IMR-90 (cell line): ENCODE data around the gene DIPK1B.

ENCODE experiments used
- BHLHE40 ChIP-seq: fragments of 150-350 bp; IDR thresholded peaks from 2 replicates; pipeline ENCODE4 v1.6.1; 2016; ENCODE audit warnings: mild to moderate bottlenecking, low read depth, low read length
- CEBPB ChIP-seq: IDR thresholded peaks from 2 replicates; pipeline ENCODE4 v1.6.1; 2012; ENCODE audit warnings: low read depth, low read length, improper control_type of control experiment
- FOS ChIP-seq: fragments of 150-350 bp; IDR thresholded peaks from 2 replicates; pipeline ENCODE4 v1.6.1; 2016; ENCODE audit warnings: low read depth, low read length
- MAFK ChIP-seq: IDR thresholded peaks from 2 replicates; pipeline ENCODE4 v1.6.1; 2012; ENCODE audit warnings: low read depth, low read length, improper control_type of control experiment
- MAZ ChIP-seq: IDR thresholded peaks from 2 replicates; pipeline ENCODE4 v1.6.1; 2012; ENCODE audit warnings: low read depth, mild to moderate bottlenecking, low read length, improper control_type of control experiment, moderate library complexity, borderline replicate concordance
- MXI1 ChIP-seq: IDR thresholded peaks from 2 replicates; pipeline ENCODE4 v1.6.1; 2012; ENCODE audit warnings: low read depth, mild to moderate bottlenecking, low read length, moderate library complexity, borderline replicate concordance
- POLR2A ChIP-seq: IDR thresholded peaks from 2 replicates; pipeline ENCODE4 v1.6.1; 2012; ENCODE audit warnings: mild to moderate bottlenecking, low read depth, low read length
- RAD21 ChIP-seq: IDR thresholded peaks from 2 replicates; pipeline ENCODE4 v1.6.1; 2012; ENCODE audit warnings: low read length, improper control_type of control experiment
- RCOR1 ChIP-seq: IDR thresholded peaks from 2 replicates; pipeline ENCODE4 v1.6.1; 2012; ENCODE audit warnings: mild to moderate bottlenecking, low read length, improper control_type of control experiment; ENCODE audit not compliant: insufficient replicate concordance
- SMC3 ChIP-seq: fragments of 150-350 bp; IDR thresholded peaks from 2 replicates; pipeline ENCODE4 v1.6.1; 2016; ENCODE audit warnings: low read depth, mild to moderate bottlenecking, antibody characterized with exemption, low read length, moderate library complexity
- TF ChIP-seq, protein P1 (sequence below): conservative IDR thresholded peaks from 2 replicates; pipeline ENCODE4 v1.5.1; 2012; ENCODE audit warnings: mild to moderate bottlenecking, low read depth, low read length, improper control_type of control experiment
- TF ChIP-seq, protein P2 (sequence below): fragments of 150-350 bp; IDR thresholded peaks from 2 replicates; pipeline ENCODE4 v1.6.1; 2017; ENCODE audit warnings: mild to moderate bottlenecking, antibody characterized with exemption, low read length, low read depth
- TF ChIP-seq, protein P3 (sequence below): fragments of 150-350 bp; IDR thresholded peaks from 2 replicates; pipeline ENCODE4 v1.6.1; 2016; ENCODE audit warnings: low read depth, mild to moderate bottlenecking, low read length, moderate library complexity, borderline replicate concordance

DNA sequence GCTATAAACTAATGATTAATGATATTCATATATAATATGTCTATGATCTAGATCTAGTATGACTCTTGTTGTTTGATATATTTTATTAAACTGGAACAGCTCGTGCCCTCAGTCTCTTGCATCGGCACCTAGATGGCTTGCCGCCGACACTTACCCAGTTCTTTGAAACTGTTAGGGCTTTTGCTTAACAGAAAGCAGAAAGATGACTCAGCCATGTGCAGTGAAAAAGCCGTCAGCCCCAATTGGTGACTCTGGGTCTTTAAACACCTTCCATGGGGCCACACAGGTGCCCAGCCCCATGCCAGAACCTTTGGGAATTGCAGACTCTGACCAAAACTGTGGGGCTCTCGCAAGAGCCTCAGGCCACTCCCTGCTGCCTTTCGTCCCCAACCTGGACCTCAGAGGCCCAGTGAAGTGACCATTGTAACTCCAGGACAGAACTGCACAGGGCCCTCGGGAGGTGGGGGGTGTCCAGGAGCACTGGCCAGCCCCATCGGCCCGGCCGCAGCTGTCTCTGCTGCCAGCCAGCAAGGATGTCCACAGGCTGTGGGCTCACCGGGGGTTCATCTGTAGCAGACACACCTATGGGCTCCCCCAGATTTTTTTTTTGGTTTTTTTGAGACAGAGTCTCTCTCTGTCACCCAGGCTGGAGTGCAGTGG lies 22.6 kb downstream of the DIPK1B start:
- no peak for TF ChIP-seq RAD21
- TF ChIP-seq, protein P1, sequence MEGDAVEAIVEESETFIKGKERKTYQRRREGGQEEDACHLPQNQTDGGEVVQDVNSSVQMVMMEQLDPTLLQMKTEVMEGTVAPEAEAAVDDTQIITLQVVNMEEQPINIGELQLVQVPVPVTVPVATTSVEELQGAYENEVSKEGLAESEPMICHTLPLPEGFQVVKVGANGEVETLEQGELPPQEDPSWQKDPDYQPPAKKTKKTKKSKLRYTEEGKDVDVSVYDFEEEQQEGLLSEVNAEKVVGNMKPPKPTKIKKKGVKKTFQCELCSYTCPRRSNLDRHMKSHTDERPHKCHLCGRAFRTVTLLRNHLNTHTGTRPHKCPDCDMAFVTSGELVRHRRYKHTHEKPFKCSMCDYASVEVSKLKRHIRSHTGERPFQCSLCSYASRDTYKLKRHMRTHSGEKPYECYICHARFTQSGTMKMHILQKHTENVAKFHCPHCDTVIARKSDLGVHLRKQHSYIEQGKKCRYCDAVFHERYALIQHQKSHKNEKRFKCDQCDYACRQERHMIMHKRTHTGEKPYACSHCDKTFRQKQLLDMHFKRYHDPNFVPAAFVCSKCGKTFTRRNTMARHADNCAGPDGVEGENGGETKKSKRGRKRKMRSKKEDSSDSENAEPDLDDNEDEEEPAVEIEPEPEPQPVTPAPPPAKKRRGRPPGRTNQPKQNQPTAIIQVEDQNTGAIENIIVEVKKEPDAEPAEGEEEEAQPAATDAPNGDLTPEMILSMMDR, result no peak
- no peak for TF ChIP-seq CEBPB
- no peak for TF ChIP-seq RCOR1
- no peak for TF ChIP-seq BHLHE40
- TF ChIP-seq, protein P2, sequence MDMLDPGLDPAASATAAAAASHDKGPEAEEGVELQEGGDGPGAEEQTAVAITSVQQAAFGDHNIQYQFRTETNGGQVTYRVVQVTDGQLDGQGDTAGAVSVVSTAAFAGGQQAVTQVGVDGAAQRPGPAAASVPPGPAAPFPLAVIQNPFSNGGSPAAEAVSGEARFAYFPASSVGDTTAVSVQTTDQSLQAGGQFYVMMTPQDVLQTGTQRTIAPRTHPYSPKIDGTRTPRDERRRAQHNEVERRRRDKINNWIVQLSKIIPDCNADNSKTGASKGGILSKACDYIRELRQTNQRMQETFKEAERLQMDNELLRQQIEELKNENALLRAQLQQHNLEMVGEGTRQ, result no peak
- TF ChIP-seq POLR2A, result no peak
- TF ChIP-seq, protein P3, sequence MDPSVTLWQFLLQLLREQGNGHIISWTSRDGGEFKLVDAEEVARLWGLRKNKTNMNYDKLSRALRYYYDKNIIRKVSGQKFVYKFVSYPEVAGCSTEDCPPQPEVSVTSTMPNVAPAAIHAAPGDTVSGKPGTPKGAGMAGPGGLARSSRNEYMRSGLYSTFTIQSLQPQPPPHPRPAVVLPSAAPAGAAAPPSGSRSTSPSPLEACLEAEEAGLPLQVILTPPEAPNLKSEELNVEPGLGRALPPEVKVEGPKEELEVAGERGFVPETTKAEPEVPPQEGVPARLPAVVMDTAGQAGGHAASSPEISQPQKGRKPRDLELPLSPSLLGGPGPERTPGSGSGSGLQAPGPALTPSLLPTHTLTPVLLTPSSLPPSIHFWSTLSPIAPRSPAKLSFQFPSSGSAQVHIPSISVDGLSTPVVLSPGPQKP, result no peak
- TF ChIP-seq MXI1, result no peak
- no peak for TF ChIP-seq MAFK
- no peak for TF ChIP-seq FOS
- TF ChIP-seq MAZ, result no peak
- no peak for TF ChIP-seq SMC3
